B cell (primary cell): ENCODE measurements around the gene INHBA. TPM values are rescaled to one million over a fixed set of nuclear protein-coding genes. Genes with fewer than 3 reads are reported as not detected.

Experiments
- ATAC-seq: fragments of 200-7000 bp; cut with Tn5 transposase; one replicate; pipeline ENCODE4 v1.10.0; 2021; ENCODE audit warnings: low read depth, mild to moderate bottlenecking, moderate number of reproducible peaks, moderate library complexity
- CTCF ChIA-PET: fragments of 350-600 bp; sonication (Branson Sonifier 250); formaldehyde crosslinking; loops from one replicate; lab custom pipeline; 2021; ENCODE audit warnings: antibody characterized with exemption, inconsistent platforms; lab: Charles Lee
- POLR2A ChIA-PET: fragments of 350-600 bp; sonication (Branson Sonifier 250); formaldehyde crosslinking; loops from one replicate; lab custom pipeline; 2021; ENCODE audit warnings: antibody characterized with exemption; lab: Charles Lee
- DNase-seq: peaks from one replicate; pipeline ENCODE4 v3.0.0; 2013
- H2AFZ ChIP-seq: 2 replicates; pipeline ENCODE4 v1.6.1; 2012; ENCODE audit warnings: mild to moderate bottlenecking, low read depth, low read length; ENCODE audit not compliant: insufficient read depth, poor library complexity, severe bottlenecking
- H3K27ac ChIP-seq, 2 donors: 1 replicate in 1 of 2; 2 replicates in 1 of 2; pipeline ENCODE4 v1.5.1; 2012 to 2013; ENCODE audit warnings: low read length in 2 of 2, mild to moderate bottlenecking in 2 of 2, moderate library complexity in 1 of 2
- H3K27me3 ChIP-seq, 4 experiments: fragments of 200-600 bp in 1 of 4; sonication (generic) in 1 of 4; replicated peaks in 1 of 4; 1 replicate in 2 of 4; 2 replicates in 2 of 4; pipeline versions ENCODE4 v1.6.1 to v1.7.0; 2013 to 2016; ENCODE audit warnings: low read length in 3 of 4, mild to moderate bottlenecking in 2 of 4, mixed read lengths in 1 of 4, moderate library complexity in 1 of 4; ENCODE audit not compliant: insufficient read depth in 4 of 4, control insufficient read depth in 3 of 4; ENCODE audit errors: control extremely low read depth in 1 of 4
- H3K36me3 ChIP-seq, 2 experiments: replicated peaks in 1 of 2; 1 replicate in 1 of 2; 2 replicates in 1 of 2; pipeline versions ENCODE4 v1.6.1 to v1.7.1; 2013; ENCODE audit warnings: low read length in 1 of 2; ENCODE audit not compliant: insufficient read depth in 2 of 2, control insufficient read depth in 1 of 2; ENCODE audit errors: control extremely low read depth in 1 of 2, extremely low read depth in 1 of 2
- H3K4me1 ChIP-seq, 2 donors: fragments of 200-600 bp in 1 of 2; sonication (generic) in 1 of 2; 1 replicate in 1 of 2; 2 replicates in 1 of 2; pipeline versions ENCODE4 v1.5.1 to v1.6.1; 2013 to 2017; ENCODE audit warnings: low read length in 2 of 2; ENCODE audit not compliant: control insufficient read depth in 2 of 2, insufficient read depth in 2 of 2
- H3K4me2 ChIP-seq: replicated peaks from 2 replicates; pipeline ENCODE3; 2012; ENCODE audit warnings: mild to moderate bottlenecking, low read depth, low read length; ENCODE audit not compliant: poor library complexity, severe bottlenecking
- H3K4me3 ChIP-seq, 5 experiments: fragments of 200-600 bp in 1 of 5; sonication (generic) in 1 of 5; 1 replicate in 3 of 5; 2 replicates in 2 of 5; pipeline versions ENCODE4 v1.5.1 to v1.7.0; 2011 to 2016; ENCODE audit warnings: low read length in 4 of 5, mild to moderate bottlenecking in 4 of 5, low read depth in 2 of 5, control low read depth in 1 of 5, moderate library complexity in 1 of 5; ENCODE audit not compliant: insufficient read depth in 1 of 5; ENCODE audit errors: control extremely low read depth in 1 of 5, extremely low read depth in 1 of 5
- H3K79me2 ChIP-seq: fragments of 200-600 bp; sonication (generic); one replicate; pipeline ENCODE4 v1.6.0; 2016; ENCODE audit warnings: low read length; ENCODE audit not compliant: control insufficient read depth, insufficient read depth
- H3K9ac ChIP-seq: fragments of 200-600 bp; sonication (generic); 2 replicates; pipeline ENCODE4 v1.6.1; 2017; ENCODE audit warnings: mild to moderate bottlenecking, low read length, moderate library complexity
- H3K9me3 ChIP-seq, 3 donors: one replicate each; pipeline versions ENCODE4 v1.6.1 to v1.7.1; 2013; ENCODE audit warnings: low read length in 2 of 3; ENCODE audit not compliant: control insufficient read depth in 2 of 3, insufficient read depth in 1 of 3; ENCODE audit errors: control extremely low read depth in 1 of 3
- H4K20me1 ChIP-seq: 2 replicates; pipeline ENCODE4 v1.6.0; 2012; ENCODE audit warnings: mild to moderate bottlenecking, low read length; ENCODE audit not compliant: insufficient read depth, control insufficient read depth, poor library complexity, severe bottlenecking
- H3K27ac Mint-ChIP-seq: one replicate; pipeline ENCODE4 v1.8.0; 2021; ENCODE audit warnings: mixed read lengths
- H3K27me3 Mint-ChIP-seq: one replicate; pipeline ENCODE4 v1.8.0; 2021; ENCODE audit warnings: mixed read lengths
- H3K4me1 Mint-ChIP-seq: one replicate; pipeline ENCODE4 v1.8.0; 2021; ENCODE audit warnings: mixed read lengths
- H3K4me3 Mint-ChIP-seq: one replicate; pipeline ENCODE4 v1.8.0; 2021; ENCODE audit warnings: mixed read lengths
- H3K9me3 Mint-ChIP-seq: one replicate; pipeline ENCODE4 v1.8.0; 2022; ENCODE audit warnings: mixed read lengths; ENCODE audit not compliant: insufficient read depth
- CTCF ChIP-seq: fragments of 200-600 bp; IDR thresholded peaks from one replicate; pipeline ENCODE4 v1.8.0; 2022; ENCODE audit warnings: antibody characterized with exemption, mild to moderate bottlenecking
- EZH2 ChIP-seq: IDR thresholded peaks from 2 replicates; pipeline ENCODE4 v1.6.1; 2012; ENCODE audit warnings: borderline replicate concordance, low read depth, mild to moderate bottlenecking, moderate library complexity, low read length; ENCODE audit not compliant: insufficient read depth, poor library complexity, severe bottlenecking
- WGBS: methylation state at CpG from one replicate; pipeline ENCODE4 v1.1.5; 2013; ENCODE audit warnings: missing lambda C conversion rate; ENCODE audit not compliant: insufficient coverage; 5-methylcytosine and 5-hydroxymethylcytosine counted together
- intact Hi-C: fragments of 100-400 bp; cut with micrococcal nuclease; formaldehyde crosslinking; loops from one replicate; pipeline ENCODE4 v1.10.0; 2022
- polyA plus RNA-seq: library from polyadenylated mRNA; depleted of rRNA; stranded (reverse); fragments of >200 nt; gene quantifications from 2 replicates; pipeline ENCODE4 v1.2.3, GENCODE V29; 2012
- total RNA-seq, 2 donors: library from RNA; stranded (reverse); fragments of 120-200 nt in 1 of 2; gene quantifications; 1 replicate in 1 of 2; 2 replicates in 1 of 2; pipeline versions ENCODE4 v1.2.3 to v1.2.4, GENCODE V29; 2013 to 2022

The INHBA gene
- total and polyA plus RNA-seq, 2 donors (not counting 1 experiment from before 2014, with no cell fraction given): not detected

GRCh38 chr7:41685684-41686083, 17.2 kb downstream of the INHBA start:
- POLR2A ChIA-PET: no interaction called here
- CTCF ChIA-PET: interaction anchor here (2.5 kb wide), 1 partner anchor 11 kb away, joined by 7 read pairs; no protein-coding TSS in a partner anchor

GRCh38 chr7:41682422-41682821, 20.5 kb downstream of the INHBA start:
- Histone ChIP-seq H3K4me1 (peaks cover 4% of the 10 kb centered on the region in 2 donors), H3K36me3 (no peaks in the 10 kb centered on the region), H3K27ac (no peak overlapping the region), H4K20me1 (no peaks in the 10 kb centered on the region), H3K4me2 (no peak overlapping the region), H3K79me2 (no peaks in the 10 kb centered on the region), H3K4me3 (no peak overlapping the region), H2AFZ (no peak overlapping the region), H3K9me3 (no peaks in the 10 kb centered on the region), H3K9ac (no peak overlapping the region), H3K27me3 (no peaks in the 10 kb centered on the region)
- CTCF ChIA-PET: interaction anchor here (0.7 kb wide), 1 partner anchor 14 kb away, joined by 3 read pairs; no protein-coding TSS in a partner anchor
- no peak for TF ChIP-seq CTCF
- no peak for TF ChIP-seq EZH2
- peaks cover 4% of the 10 kb centered on the region for H3K4me1 Mint-ChIP-seq
- no peak overlapping the region for H3K27ac Mint-ChIP-seq
- POLR2A ChIA-PET: no interaction called here
- no peak for ATAC-seq
- intact Hi-C loops: no loop called here
- no peaks in the 10 kb centered on the region for H3K9me3 Mint-ChIP-seq
- no peak overlapping the region for H3K4me3 Mint-ChIP-seq
- DNase-seq: no peak
- no peaks in the 10 kb centered on the region for H3K27me3 Mint-ChIP-seq

More at GRCh38 chr7:41685684-41686083, 17.2 kb downstream of the INHBA start:
- Histone ChIP-seq H4K20me1 (no peaks in the 10 kb centered on the region), H3K9ac (no peak overlapping the region), H3K4me2 (no peak overlapping the region), H2AFZ (no peak overlapping the region), H3K9me3 (no peaks in the 10 kb centered on the region), H3K27me3 (no peaks in the 10 kb centered on the region), H3K36me3 (no peaks in the 10 kb centered on the region), H3K79me2 (no peaks in the 10 kb centered on the region), H3K4me3 (no peak overlapping the region), H3K4me1 (peaks cover 4% of the 10 kb centered on the region in 2 donors), H3K27ac (no peak overlapping the region)
- no peaks in the 10 kb centered on the region for H3K9me3 Mint-ChIP-seq
- H3K27me3 Mint-ChIP-seq: no peaks in the 10 kb centered on the region
- no peak overlapping the region for H3K27ac Mint-ChIP-seq
- TF ChIP-seq EZH2 (no peak), CTCF (no peak)
- no peak for ATAC-seq
- H3K4me1 Mint-ChIP-seq: peaks cover 4% of the 10 kb centered on the region
- intact Hi-C loops: no loop called here
- no CpG with 5 or more reads among the region's 1 CpG for WGBS
- H3K4me3 Mint-ChIP-seq: no peak overlapping the region
- no peak for DNase-seq
